Dedifferentiated amniotic fluid mesenchymal stem cell (primary cell): ENCODE data around the gene NACC2.

Experiments used
- DNase-seq: peaks from one replicate; pipeline ENCODE4 v3.0.0-alpha.2; 2016; ENCODE audit errors: extremely low spot score

The NACC2 gene

GRCh38 chr9:136012651-136013050, 82.4 kb downstream of the NACC2 start:
- no peak for DNase-seq

- peak; percentile 26 for DNase-seq
Observed at GRCh38 chr9:136011703-136012496, 83.2 kb downstream of the NACC2 start.

DNA sequence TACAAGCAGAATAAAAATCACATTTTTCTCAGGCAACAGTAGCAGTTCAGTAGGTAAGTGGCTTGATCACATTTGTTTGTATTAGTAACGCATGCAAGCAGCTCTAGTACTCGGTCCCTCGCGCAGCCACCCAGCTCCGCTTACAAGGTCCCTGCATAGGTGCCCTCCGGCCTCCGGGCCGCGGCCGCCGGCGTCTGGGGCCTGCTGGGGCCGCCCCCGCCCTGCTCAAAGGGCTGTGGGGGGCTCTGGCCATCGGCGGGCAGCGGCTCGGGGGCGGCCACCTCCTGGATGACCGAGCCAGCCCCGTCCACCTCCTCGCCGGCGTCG, 83.8 kb downstream of the NACC2 start:
- DNase-seq: no peak

- no peak for DNase-seq
Observed at GRCh38 chr9:136010615-136011361, 84.3 kb downstream of the NACC2 start.

DNA sequence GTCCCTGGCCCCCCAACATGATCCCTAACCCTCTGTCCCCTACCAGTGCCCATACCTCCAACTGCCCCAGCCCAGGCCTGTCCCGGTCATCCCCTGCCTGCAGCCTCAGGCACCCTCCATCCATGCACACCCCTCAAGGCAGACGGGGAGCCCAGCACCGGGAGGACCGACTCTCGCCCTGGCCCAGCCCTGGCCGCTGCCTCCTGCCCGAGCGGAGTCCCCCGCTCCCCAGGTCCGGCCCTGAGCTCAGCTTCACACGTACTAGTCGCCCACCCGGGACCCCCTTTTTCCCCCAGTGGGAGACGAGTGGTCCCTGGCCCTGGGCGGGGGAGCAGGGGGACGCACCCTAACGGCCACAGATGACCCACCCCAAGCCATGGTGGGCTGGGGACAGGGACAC, 84.9 kb downstream of the NACC2 start:
- no peak for DNase-seq

DNA sequence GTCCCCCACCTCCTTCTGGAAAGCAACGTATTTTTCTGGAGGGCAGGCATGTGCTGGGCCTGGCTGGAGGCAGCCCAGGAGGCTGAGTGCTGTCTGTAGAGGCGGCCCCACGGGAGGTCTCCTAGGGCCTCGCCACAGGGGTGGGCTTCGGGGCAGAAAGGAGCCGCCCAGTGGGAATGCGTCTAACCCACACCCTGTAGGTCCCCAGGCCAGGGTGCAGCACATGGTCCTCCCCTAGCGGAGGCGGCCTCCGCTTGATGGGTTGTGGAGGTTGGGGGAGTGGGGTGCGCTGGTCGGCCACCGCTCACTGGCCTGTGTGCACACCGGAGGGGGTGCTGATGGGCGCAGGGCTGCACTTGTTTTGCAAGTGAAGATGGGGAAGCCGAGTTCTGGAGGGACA, 85.6 kb downstream of the NACC2 start:
- no peak for DNase-seq

GRCh38 chr9:136008693-136008997, 86.4 kb downstream of the NACC2 start:
- no peak for DNase-seq

DNA sequence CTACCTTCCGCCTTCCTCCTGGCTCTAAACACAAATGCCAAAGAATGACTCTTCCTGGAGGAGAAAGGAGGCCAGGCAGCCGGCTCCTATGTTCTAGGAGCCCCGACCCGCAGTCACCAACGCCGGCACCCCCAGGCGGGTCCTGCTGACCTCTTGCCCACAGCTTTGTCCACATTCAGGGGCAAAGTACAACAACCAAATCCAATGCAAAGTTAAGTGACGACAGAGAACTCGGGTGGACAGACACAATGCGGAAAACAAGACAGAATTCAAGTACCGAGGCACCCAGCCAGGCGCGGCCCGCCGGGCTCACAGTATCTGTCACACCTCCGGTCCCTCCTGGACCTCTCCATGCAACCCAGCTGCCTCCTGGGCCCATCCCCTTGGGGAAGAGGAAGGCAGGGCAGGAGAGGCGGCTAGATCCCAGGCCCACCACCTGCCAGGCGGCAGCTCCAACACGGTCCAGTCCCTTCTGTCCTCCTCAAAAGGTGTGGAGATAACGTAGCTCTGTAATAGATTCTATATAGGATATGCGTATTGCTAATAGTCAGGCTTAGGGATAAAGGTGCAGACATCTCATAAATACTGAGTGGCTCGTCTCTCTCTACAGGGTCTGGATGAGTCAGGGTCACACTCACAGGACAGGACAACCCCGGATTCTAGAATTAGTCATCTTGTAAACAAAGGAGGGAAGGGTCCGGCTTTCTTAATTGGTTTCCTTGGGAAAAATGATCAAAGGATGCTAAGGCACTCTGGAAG, 87.0 kb downstream of the NACC2 start:
- no peak for DNase-seq

GRCh38 chr9:136007276-136007933, 87.7 kb downstream of the NACC2 start:
- no peak for DNase-seq

DNA sequence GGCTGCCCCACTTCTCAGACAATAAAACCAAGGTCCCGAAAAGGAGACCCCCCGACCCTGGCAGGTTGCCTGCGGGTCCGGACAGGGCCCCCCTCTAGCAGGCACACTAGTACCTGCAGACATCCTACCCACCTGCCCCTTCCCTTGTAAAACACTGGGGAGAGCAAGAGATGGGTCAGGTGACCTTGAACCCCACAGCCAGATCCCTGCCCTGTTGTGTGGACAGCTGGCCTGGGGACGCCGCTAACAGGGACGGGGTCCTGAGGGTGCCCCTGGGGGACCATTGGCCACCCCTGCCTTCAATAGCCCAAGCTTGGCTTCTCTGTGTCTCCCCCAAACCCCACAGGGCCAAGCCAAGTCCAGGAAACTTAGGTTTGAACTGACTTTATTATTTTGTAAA, 88.9 kb downstream of the NACC2 start:
- no peak for DNase-seq

DNA sequence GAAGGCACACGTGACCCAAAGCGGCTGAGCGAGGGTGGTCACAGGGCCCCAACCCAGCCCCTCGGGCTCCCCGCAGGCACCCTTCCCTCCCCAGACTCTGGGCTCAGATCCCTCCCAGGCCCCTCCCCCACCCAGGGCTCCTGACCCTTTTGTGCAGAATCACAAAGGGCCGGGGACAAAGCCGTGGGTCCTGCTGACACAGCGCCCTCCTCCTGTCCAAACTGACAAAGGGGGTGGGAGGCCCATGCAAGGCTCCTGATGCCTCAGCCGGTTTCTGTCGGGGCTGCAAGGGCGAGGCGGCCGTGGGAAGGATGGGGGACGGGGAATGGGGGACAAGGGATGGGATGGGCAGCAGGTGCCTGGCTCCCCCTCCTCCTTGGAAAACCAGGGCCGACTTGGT, 90.4 kb downstream of the NACC2 start:
- DNase-seq: no peak

GRCh38 chr9:136004219-136004618, 90.9 kb downstream of the NACC2 start:
- DNase-seq: no peak

- no peak for DNase-seq
Observed at GRCh38 chr9:136003411-136004218, 91.5 kb downstream of the NACC2 start.

GRCh38 chr9:136002881-136003280, 92.2 kb downstream of the NACC2 start:
- DNase-seq: no peak

- DNase-seq: no peak
Observed at GRCh38 chr9:136002215-136002614, 92.9 kb downstream of the NACC2 start.

DNA sequence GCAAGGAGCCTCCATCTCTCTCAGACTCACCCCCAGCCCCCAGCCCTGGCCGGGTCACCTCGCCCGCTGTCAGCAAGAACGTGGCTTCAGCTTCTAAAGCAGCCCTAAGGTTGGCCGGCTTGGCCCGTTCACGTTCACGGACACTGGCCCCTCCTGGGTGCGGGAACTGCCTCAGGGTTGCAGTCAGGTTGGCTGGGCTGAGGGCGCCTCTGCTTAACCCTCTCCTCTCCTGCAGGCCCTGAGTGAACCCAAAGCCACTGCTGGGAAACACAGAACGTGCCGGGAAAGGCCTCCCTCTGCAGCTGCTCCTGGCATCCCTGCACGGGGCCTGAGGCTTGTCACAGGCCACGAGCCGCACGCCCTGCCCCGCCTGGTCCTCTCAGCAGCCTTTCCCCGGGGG, 93.9 kb downstream of the NACC2 start:
- no peak for DNase-seq

DNA sequence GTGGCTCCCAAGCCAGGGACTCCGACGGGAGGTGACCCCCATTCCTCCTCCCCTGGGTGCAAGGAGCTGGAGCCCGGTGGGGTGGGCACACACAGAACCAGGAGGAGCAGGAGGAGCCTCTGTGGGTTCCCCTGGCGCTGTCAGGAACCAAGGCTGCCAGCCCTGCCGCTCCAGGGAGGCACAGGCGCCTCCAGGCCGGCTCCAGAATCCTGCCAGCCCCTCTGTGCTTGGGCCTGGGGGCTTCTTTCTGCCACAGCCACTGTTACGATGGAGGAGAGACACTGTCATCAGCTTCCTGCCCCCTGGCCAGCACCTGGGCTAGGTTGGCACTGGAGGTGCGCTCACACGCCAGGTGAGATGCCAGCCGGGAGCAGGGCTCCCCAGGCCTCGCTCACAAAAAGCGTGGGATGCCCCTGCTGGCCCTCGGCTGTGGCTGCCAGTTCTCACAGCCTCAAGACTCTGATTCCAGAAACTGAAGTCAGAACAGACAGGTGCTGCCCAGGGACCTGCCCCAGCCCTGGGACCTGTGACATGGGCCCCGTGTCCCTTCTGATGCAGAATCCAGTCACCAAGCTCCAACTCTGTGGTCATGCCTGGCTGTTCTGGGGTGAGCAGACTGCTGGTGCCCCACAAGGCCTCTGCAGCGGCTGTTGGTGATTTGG, 96.5 kb downstream of the NACC2 start:
- DNase-seq: no peak

DNA sequence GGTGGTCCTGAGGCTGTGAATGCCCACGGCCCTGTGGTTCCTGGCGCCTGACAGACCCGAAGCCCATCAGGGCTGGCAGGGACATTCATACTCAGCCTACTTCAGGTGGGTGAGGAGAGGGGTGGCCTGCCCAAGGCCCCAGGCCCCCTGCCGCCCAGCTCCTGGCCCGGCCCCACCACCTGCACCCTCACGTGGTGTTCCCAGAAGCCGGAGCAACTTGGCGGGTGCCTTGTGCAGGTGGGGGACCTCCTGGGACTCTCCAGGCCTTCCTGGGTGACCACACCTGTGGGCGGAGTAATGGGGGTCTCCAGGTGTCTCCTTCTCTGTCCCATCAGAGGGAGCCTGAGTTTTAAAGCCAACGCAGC, 97.1 kb downstream of the NACC2 start:
- DNase-seq: no peak

GRCh38 chr9:135997090-135998015, 97.7 kb downstream of the NACC2 start:
- DNase-seq: no peak

- DNase-seq: no peak
Observed at GRCh38 chr9:135995816-135996215, 99.3 kb downstream of the NACC2 start.
